Sigmoid colon (tissue), 4 donors: ENCODE data around the gene DGCR2.

Experiments
- CTCF ChIP-seq, 4 experiments: fragments of 450-650 bp in 3 of 4; fragments of 200-600 bp in 1 of 4; IDR thresholded peaks; one replicate each; pipeline ENCODE4 v1.5.1; 2016 to 2019; ENCODE audit warnings: antibody characterized with exemption in 4 of 4, mild to moderate bottlenecking in 3 of 4, moderate library complexity in 2 of 4
- EP300 ChIP-seq, 4 donors: sonication (generic); formaldehyde crosslinking; IDR thresholded peaks; one replicate each; pipeline ENCODE4 v1.6.1; 2017; ENCODE audit warnings: antibody characterized with exemption in 4 of 4
- POLR2A ChIP-seq, 2 donors: fragments of 450-650 bp; IDR thresholded peaks; one replicate each; pipeline ENCODE4 v1.6.1; 2016; ENCODE audit warnings: antibody characterized with exemption in 2 of 2, mild to moderate bottlenecking in 2 of 2, moderate library complexity in 2 of 2
- POLR2AphosphoS5 ChIP-seq, 4 donors: sonication (generic); formaldehyde crosslinking; IDR thresholded peaks; one replicate each; pipeline ENCODE4 v1.6.1; 2017; ENCODE audit warnings: antibody characterized with exemption in 4 of 4

- TF ChIP-seq CTCF (IDR thresholded peaks at IDR 0.05) (no peak), POLR2A (IDR thresholded peaks at IDR 0.05) (no peak), EP300 (IDR thresholded peaks at IDR 0.05) (no peak), POLR2AphosphoS5 (IDR thresholded peaks at IDR 0.05) (no peak)
Measured at GRCh38 chr22:19120829-19121630, 1.2 kb downstream of the DGCR2 start.
